Stimulated activated naive CD8-positive, alpha-beta T cell treated with anti-CD3 and anti-CD28 coated beads, Interleukin-15, Interleukin-2, amounts not matched to agents 100 U/mL and 50 U/mL, for 24 hours (primary cell): Measurements from ENCODE around the gene ABLIM3.

ENCODE experiments used
- ATAC-seq: fragments of 150-1000 bp; cut with Tn5 transposase; one replicate; pipeline ENCODE4 v1.10.0; 2021
- DNase-seq: peaks from one replicate; pipeline ENCODE4 v3.0.0; 2021

Gene ABLIM3

GRCh38 chr5:149217803-149218155 lies 76.5 kb downstream of the ABLIM3 start:
- ATAC-seq (no peak), DNase-seq (no peak)

- ATAC-seq (no peak), DNase-seq (no peak)
Measured at GRCh38 chr5:149219584-149219983, 78.3 kb downstream of the ABLIM3 start.

- ATAC-seq: no peak
- no peak for DNase-seq
Measured at GRCh38 chr5:149220750-149221149, 79.5 kb downstream of the ABLIM3 start.

- ATAC-seq (no peak), DNase-seq (no peak)
Measured at GRCh38 chr5:149221326-149221725, 80.0 kb downstream of the ABLIM3 start.

GRCh38 chr5:149221731-149222342 lies 80.5 kb downstream of the ABLIM3 start:
- ATAC-seq (no peak), DNase-seq (no peak)

- DNase-seq: no peak
- no peak for ATAC-seq
Measured at GRCh38 chr5:149223081-149223848, 82.0 kb downstream of the ABLIM3 start.

- no peak for ATAC-seq
- no peak for DNase-seq
Measured at GRCh38 chr5:149224282-149224681, 83.0 kb downstream of the ABLIM3 start.

GRCh38 chr5:149227168-149227826 lies 86.0 kb downstream of the ABLIM3 start:
- peak; percentile 32 for ATAC-seq
- no peak for DNase-seq

- no peak for DNase-seq
- no peak for ATAC-seq
Measured at GRCh38 chr5:149228618-149229297, 87.5 kb downstream of the ABLIM3 start.

GRCh38 chr5:149229298-149229937 lies 88.1 kb downstream of the ABLIM3 start:
- ATAC-seq (no peak), DNase-seq (no peak)

GRCh38 chr5:149235841-149236240 lies 94.5 kb downstream of the ABLIM3 start:
- no peak for DNase-seq
- no peak for ATAC-seq

GRCh38 chr5:149237662-149238061 lies 96.4 kb downstream of the ABLIM3 start:
- DNase-seq (no peak), ATAC-seq (no peak)

- DNase-seq: no peak
- ATAC-seq: no peak
Measured at GRCh38 chr5:149238540-149238939, 97.2 kb downstream of the ABLIM3 start.

GRCh38 chr5:149239917-149240316 lies 98.6 kb downstream of the ABLIM3 start:
- DNase-seq (peak; percentile 9), ATAC-seq (peak; percentile 4)

- DNase-seq: peak; percentile 79
- peak; percentile 73 for ATAC-seq
Measured at GRCh38 chr5:149240354-149240998, 99.2 kb downstream of the ABLIM3 start.

- no peak for ATAC-seq
- DNase-seq: no peak
Measured at GRCh38 chr5:149242339-149242738, 101.0 kb downstream of the ABLIM3 start.

GRCh38 chr5:149246906-149247305 lies 105.6 kb downstream of the ABLIM3 start:
- DNase-seq: no peak
- ATAC-seq: no peak

GRCh38 chr5:149247726-149248125 lies 106.4 kb downstream of the ABLIM3 start:
- ATAC-seq: no peak
- no peak for DNase-seq

- ATAC-seq (no peak), DNase-seq (no peak)
Measured at GRCh38 chr5:149251546-149251945, 110.3 kb downstream of the ABLIM3 start.

- ATAC-seq (no peak), DNase-seq (no peak)
Measured at GRCh38 chr5:149254506-149254905, 113.2 kb downstream of the ABLIM3 start.

GRCh38 chr5:149256451-149256850 lies 115.2 kb downstream of the ABLIM3 start:
- no peak for ATAC-seq
- DNase-seq: no peak

GRCh38 chr5:149257131-149257530 lies 115.8 kb downstream of the ABLIM3 start:
- DNase-seq (no peak), ATAC-seq (no peak)
